PC-3 (cell line): Measurements from ENCODE around the gene SEMA3D. TPM values are rescaled to one million over a fixed set of nuclear protein-coding genes. Genes with fewer than 3 reads are reported as not detected.

Experiments used
- ATAC-seq: fragments of 200-7000 bp; cut with Tn5 transposase; 2 replicates; pipeline ENCODE4 v1.9.1; 2020; ENCODE audit warnings: mild to moderate bottlenecking, moderate library complexity
- BruUV-seq: library from RNA; stranded (reverse); fragments of 400-500 nt; replicated peaks from 2 replicates; lab custom pipeline; 2021; lab: Mats Ljungman, UMichigan
- CTCF ChIA-PET: fragments of 300-600 bp; sonication (Branson Sonifier 250); formaldehyde crosslinking; loops from one replicate; lab custom pipeline; 2022; ENCODE audit warnings: antibody characterized with exemption; lab: Charles Lee
- POLR2A ChIA-PET: fragments of 300-600 bp; sonication (Branson Sonifier 250); formaldehyde crosslinking; loops from one replicate; lab custom pipeline; 2022; ENCODE audit warnings: antibody characterized with exemption; ENCODE audit not compliant: unreplicated experiment; lab: Charles Lee
- DNase-seq: peaks from one replicate; pipeline ENCODE4 v3.0.0-alpha.2; 2015
- H2AFZ ChIP-seq: fragments of 300-600 bp; sonication (generic); 2 replicates; pipeline ENCODE4 v1.6.0; 2016; ENCODE audit warnings: antibody characterized with exemption, low read length
- H3F3A ChIP-seq: fragments of 300-600 bp; sonication (generic); one replicate; pipeline ENCODE4 v1.6.0; 2017; ENCODE audit warnings: antibody characterized with exemption, low read length, control low read depth, mild to moderate bottlenecking; ENCODE audit not compliant: unreplicated experiment
- H3K27ac ChIP-seq: fragments of 300-600 bp; sonication (generic); 2 replicates; pipeline ENCODE4 v1.5.1; 2016; ENCODE audit warnings: mild to moderate bottlenecking, low read length
- H3K27me3 ChIP-seq: fragments of 300-600 bp; sonication (generic); 2 replicates; pipeline ENCODE4 v1.6.1; 2016; ENCODE audit warnings: low read length, mixed read lengths
- H3K36me3 ChIP-seq: fragments of 300-600 bp; sonication (generic); 2 replicates; pipeline ENCODE4 v1.6.1; 2016; ENCODE audit warnings: low read depth, mixed run types, low read length, mixed read lengths
- H3K4me1 ChIP-seq: fragments of 300-600 bp; sonication (generic); 2 replicates; pipeline ENCODE4 v1.5.1; 2016; ENCODE audit warnings: low read length; ENCODE audit not compliant: insufficient read depth
- H3K4me2 ChIP-seq: fragments of 300-600 bp; sonication (generic); 2 replicates; pipeline ENCODE4 v1.6.0; 2016; ENCODE audit warnings: low read length
- H3K4me3 ChIP-seq: fragments of 300-600 bp; sonication (generic); 2 replicates; pipeline ENCODE4 v1.5.1; 2016; ENCODE audit warnings: mild to moderate bottlenecking, low read length, mixed read lengths
- H3K79me2 ChIP-seq: fragments of 300-600 bp; sonication (generic); 2 replicates; pipeline ENCODE4 v1.6.1; 2017; ENCODE audit warnings: low read length, mixed read lengths
- H3K9ac ChIP-seq: fragments of 300-600 bp; sonication (generic); 2 replicates; pipeline ENCODE4 v1.6.0; 2016; ENCODE audit warnings: mild to moderate bottlenecking, low read length
- H3K9me2 ChIP-seq: fragments of 300-600 bp; sonication (generic); replicated peaks from 2 replicates; pipeline ENCODE4 v1.6.1; 2016; ENCODE audit warnings: mixed run types, low read length, mixed read lengths
- H3K9me3 ChIP-seq: fragments of 300-600 bp; sonication (generic); 2 replicates; pipeline ENCODE4 v1.6.1; 2016; ENCODE audit warnings: low read length, mixed read lengths
- H4K20me1 ChIP-seq: fragments of 300-600 bp; sonication (generic); 2 replicates; pipeline ENCODE4 v1.6.1; 2016; ENCODE audit warnings: low read length, mixed read lengths
- EZH2 ChIP-seq: fragments of 300-600 bp; sonication (generic); IDR thresholded peaks from one replicate; pipeline ENCODE4 v1.6.1; 2017; ENCODE audit warnings: antibody characterized with exemption, mild to moderate bottlenecking, low read length; ENCODE audit not compliant: unreplicated experiment
- EZH2phosphoT487 ChIP-seq: fragments of 300-600 bp; sonication (generic); IDR thresholded peaks from 2 replicates; pipeline ENCODE4 v1.6.1; 2018; ENCODE audit warnings: mild to moderate bottlenecking, antibody characterized with exemption, low read length, borderline replicate concordance
- intact Hi-C: fragments of 100-400 bp; cut with micrococcal nuclease; formaldehyde crosslinking; loops from 2 replicates; pipeline ENCODE4 v1.9.0; 2023
- total RNA-seq: library from RNA; depleted of rRNA; stranded (reverse); fragments of >200 nt; gene quantifications from 2 replicates; pipeline ENCODE4 v1.2.3, GENCODE V29; 2014
- TF ChIP-seq, protein P1 (sequence below): fragments of 300-600 bp; sonication (generic); conservative IDR thresholded peaks from 2 replicates; pipeline ENCODE4 v1.5.1; 2017; ENCODE audit warnings: antibody characterized with exemption, low read depth, mild to moderate bottlenecking, low read length

The SEMA3D gene
- total RNA-seq, 1 experiment from 2014 or later, result 4.8 TPM

GRCh38 chr7:84953234-84953633 is 233.6 kb downstream of the SEMA3D start:
- Histone ChIP-seq H3K9me3 (no peaks in the 10 kb centered on the region), H3F3A (no peaks in the 10 kb centered on the region), H2AFZ (0 out of 2 replicates have a peak overlapping the region, but pooled peaks have one; percentile 36), H3K4me1 (no peaks in the 10 kb centered on the region), H4K20me1 (no peaks in the 10 kb centered on the region), H3K4me2 (no peak overlapping the region), H3K4me3 (no peak overlapping the region), H3K9me2 (no peaks in the 10 kb centered on the region), H3K27ac (no peak overlapping the region), H3K36me3 (no peaks in the 10 kb centered on the region), H3K79me2 (no peaks in the 10 kb centered on the region), H3K27me3 (no peaks in the 10 kb centered on the region), H3K9ac (no peak overlapping the region)
- ATAC-seq (no peak), DNase-seq (peak; percentile 2)
- TF ChIP-seq EZH2phosphoT487 (no peak), EZH2 (no peak)
- TF ChIP-seq, protein P1, sequence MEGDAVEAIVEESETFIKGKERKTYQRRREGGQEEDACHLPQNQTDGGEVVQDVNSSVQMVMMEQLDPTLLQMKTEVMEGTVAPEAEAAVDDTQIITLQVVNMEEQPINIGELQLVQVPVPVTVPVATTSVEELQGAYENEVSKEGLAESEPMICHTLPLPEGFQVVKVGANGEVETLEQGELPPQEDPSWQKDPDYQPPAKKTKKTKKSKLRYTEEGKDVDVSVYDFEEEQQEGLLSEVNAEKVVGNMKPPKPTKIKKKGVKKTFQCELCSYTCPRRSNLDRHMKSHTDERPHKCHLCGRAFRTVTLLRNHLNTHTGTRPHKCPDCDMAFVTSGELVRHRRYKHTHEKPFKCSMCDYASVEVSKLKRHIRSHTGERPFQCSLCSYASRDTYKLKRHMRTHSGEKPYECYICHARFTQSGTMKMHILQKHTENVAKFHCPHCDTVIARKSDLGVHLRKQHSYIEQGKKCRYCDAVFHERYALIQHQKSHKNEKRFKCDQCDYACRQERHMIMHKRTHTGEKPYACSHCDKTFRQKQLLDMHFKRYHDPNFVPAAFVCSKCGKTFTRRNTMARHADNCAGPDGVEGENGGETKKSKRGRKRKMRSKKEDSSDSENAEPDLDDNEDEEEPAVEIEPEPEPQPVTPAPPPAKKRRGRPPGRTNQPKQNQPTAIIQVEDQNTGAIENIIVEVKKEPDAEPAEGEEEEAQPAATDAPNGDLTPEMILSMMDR, result no peak
- ChIA-PET CTCF (no interaction called here), POLR2A (interaction anchor here (0.6 kb wide), 1 partner anchor 149 kb away, joined by 3 read pairs; no protein-coding TSS in a partner anchor)
- intact Hi-C loops, result no loop called here
- BruUV-seq, result no TSS peak

DNA sequence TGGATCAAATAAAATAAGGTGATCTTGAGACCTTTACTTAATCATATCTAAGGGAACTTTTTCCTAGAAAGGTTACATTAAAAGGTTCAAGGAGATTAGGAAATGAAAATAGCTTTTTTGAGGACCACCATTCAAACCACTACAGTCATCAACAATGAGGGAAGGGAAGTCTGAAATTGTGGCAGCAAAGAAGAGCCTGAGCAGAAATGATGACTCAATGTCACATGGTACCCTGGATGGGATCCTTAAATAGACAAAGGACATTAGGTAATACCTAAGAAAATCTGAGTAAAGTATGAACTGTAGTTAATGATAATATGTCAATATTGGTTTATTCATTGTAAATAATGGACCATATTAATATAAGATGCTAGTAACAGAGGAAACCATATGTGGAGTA is 236.0 kb downstream of the SEMA3D start:
- DNase-seq, result peak; percentile 11
- Histone ChIP-seq H3K9ac (no peak overlapping the region), H3K36me3 (no peaks in the 10 kb centered on the region), H3K79me2 (no peaks in the 10 kb centered on the region), H3F3A (no peaks in the 10 kb centered on the region), H3K9me3 (no peaks in the 10 kb centered on the region), H2AFZ (no peak overlapping the region), H3K27ac (no peak overlapping the region), H3K4me3 (no peak overlapping the region), H3K9me2 (no peaks in the 10 kb centered on the region), H3K27me3 (no peaks in the 10 kb centered on the region), H4K20me1 (no peaks in the 10 kb centered on the region), H3K4me2 (no peak overlapping the region), H3K4me1 (no peaks in the 10 kb centered on the region)
- TF ChIP-seq, protein P1, result no peak
- TF ChIP-seq EZH2phosphoT487 (no peak), EZH2 (no peak)
- POLR2A ChIA-PET, result no interaction called here
- CTCF ChIA-PET, result no interaction called here
- no TSS peak for BruUV-seq
- intact Hi-C loops, result no loop called here
- no peak for ATAC-seq

DNA sequence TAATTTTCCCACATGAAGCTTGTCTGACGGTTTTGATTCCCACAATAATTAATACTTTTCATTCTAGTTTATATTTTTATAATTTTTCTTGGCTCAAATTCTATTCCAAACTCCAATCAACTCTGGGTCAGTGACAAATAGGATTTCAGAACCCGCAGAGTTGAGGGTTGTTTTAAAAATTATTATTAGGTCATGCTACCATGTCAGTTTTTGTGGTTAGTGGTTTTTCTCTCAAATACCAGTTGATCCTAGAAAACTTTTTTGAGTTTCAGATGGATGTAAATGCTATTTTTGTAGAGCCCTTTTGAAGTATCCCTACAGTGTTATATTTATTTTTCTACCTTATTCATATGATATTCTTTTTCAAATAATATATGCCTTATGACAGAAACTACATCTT is 237.4 kb downstream of the SEMA3D start:
- Histone ChIP-seq H3K9me2 (no peaks in the 10 kb centered on the region), H3K4me3 (no peak overlapping the region), H3K9ac (no peak overlapping the region), H4K20me1 (no peaks in the 10 kb centered on the region), H3K27ac (no peak overlapping the region), H3K79me2 (no peaks in the 10 kb centered on the region), H3K36me3 (no peaks in the 10 kb centered on the region), H3K4me2 (no peak overlapping the region), H3K27me3 (no peaks in the 10 kb centered on the region), H3F3A (no peaks in the 10 kb centered on the region), H2AFZ (no peak overlapping the region), H3K9me3 (no peaks in the 10 kb centered on the region), H3K4me1 (no peaks in the 10 kb centered on the region)
- intact Hi-C loops, result no loop called here
- ChIA-PET CTCF (no interaction called here), POLR2A (interaction anchor here (0.6 kb wide), 1 partner anchor 190 kb away, joined by 3 read pairs; no protein-coding TSS in a partner anchor)
- ATAC-seq (no peak), DNase-seq (no peak)
- TF ChIP-seq EZH2, result no peak
- no TSS peak for BruUV-seq
